AG09309 (cell line): Measurements from ENCODE around the gene OR51G1.

Source experiments
- DNase-seq: peaks from one replicate; pipeline ENCODE4 v3.0.0-alpha.2; 2010; ENCODE audit warnings: low read depth
- H3K4me3 ChIP-seq: 2 replicates; pipeline ENCODE4 v1.5.1; 2011; ENCODE audit warnings: mild to moderate bottlenecking, low read depth, low read length, moderate library complexity; ENCODE audit not compliant: control insufficient read depth
- TF ChIP-seq, protein P1 (sequence below): IDR thresholded peaks from 2 replicates; pipeline ENCODE4 v1.5.1; 2011; ENCODE audit warnings: mild to moderate bottlenecking, low read depth, low read length, inconsistent platforms; ENCODE audit not compliant: insufficient read depth, control insufficient read depth; ENCODE audit errors: missing control alignments

OR51G1 gene

DNA sequence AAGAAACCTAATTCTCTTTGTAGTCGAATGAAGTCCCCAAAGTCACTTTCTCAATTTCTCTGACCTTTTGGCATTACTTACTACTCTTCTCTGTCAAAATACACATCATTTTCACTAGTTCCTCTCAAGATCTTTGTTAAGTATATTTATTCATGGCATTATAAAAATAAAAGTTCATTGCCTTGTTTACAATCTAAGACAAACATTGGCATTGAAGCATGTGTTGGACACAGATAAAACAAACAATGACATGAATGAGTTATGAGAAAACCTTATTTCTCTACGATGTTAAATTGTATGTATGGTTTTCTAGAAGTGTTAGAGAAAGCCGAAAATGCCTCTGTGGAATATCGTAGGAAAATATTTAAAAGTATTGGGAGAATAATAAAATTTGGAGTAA, 8.6 kb upstream of the OR51G1 start:
- DNase-seq, result no peak
- TF ChIP-seq, protein P1, sequence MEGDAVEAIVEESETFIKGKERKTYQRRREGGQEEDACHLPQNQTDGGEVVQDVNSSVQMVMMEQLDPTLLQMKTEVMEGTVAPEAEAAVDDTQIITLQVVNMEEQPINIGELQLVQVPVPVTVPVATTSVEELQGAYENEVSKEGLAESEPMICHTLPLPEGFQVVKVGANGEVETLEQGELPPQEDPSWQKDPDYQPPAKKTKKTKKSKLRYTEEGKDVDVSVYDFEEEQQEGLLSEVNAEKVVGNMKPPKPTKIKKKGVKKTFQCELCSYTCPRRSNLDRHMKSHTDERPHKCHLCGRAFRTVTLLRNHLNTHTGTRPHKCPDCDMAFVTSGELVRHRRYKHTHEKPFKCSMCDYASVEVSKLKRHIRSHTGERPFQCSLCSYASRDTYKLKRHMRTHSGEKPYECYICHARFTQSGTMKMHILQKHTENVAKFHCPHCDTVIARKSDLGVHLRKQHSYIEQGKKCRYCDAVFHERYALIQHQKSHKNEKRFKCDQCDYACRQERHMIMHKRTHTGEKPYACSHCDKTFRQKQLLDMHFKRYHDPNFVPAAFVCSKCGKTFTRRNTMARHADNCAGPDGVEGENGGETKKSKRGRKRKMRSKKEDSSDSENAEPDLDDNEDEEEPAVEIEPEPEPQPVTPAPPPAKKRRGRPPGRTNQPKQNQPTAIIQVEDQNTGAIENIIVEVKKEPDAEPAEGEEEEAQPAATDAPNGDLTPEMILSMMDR, result no peak
- H3K4me3 ChIP-seq, result no peak overlapping the region

DNA sequence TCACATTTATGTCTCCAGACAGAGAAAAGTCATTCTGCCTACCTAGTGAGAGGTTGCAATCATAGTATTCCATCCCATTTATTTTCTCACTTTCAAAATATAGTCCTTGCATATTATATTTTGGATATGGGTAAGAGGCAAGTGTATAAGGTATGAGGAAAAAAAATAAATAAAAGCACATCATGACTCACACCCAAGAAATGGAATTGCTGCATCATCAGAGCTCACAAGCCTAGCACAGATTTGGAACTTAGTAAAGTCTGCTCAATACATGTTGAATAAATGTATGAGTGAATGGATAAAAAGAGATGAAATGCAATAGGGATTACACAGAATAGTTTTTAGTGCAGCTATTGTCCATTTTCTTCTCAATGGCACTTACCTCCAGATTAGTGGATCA, 2.5 kb upstream of the OR51G1 start:
- no peak for DNase-seq
- H3K4me3 ChIP-seq, result no peak overlapping the region
- TF ChIP-seq, protein P1, result no peak

DNA sequence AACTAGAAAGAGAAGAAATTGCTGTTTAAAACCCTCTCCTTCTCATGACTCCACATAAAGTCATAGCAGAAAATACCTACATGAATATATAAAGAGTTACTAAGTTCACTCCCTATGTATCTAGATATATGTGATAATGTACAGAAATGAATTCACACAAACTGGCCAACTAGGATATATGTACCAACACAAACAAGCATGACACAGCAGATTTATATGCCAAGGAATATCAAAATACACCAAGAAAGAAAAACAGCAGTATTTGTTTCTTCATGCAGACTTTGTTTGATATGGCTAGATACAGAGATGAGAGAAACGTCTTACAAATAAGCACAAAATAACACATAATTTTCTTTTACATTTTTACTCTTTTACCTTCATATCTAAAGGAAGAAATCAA, 1.8 kb downstream of the OR51G1 start:
- DNase-seq, result no peak
- H3K4me3 ChIP-seq, result no peak overlapping the region
- TF ChIP-seq, protein P1, result no peak

DNA sequence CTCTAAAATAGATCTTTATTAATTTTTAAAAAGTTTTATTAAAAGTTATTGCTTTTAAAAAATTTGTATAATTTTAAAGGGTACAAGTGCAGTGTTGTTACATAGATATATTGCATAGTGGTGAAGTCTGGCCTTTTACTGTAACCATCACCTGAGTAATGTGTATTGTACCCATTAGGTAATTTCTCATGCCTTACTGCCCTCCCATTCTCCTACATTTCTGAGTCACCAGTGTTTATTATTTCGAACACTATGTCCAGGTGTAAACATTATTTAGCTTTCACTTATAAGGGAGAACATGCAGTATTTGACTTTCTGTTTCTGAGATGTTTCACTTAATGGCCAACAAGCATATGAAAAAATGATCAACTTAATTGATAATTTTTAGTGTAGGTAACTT, 2.3 kb downstream of the OR51G1 start:
- H3K4me3 ChIP-seq, result no peak overlapping the region
- TF ChIP-seq, protein P1, result no peak
- no peak for DNase-seq

DNA sequence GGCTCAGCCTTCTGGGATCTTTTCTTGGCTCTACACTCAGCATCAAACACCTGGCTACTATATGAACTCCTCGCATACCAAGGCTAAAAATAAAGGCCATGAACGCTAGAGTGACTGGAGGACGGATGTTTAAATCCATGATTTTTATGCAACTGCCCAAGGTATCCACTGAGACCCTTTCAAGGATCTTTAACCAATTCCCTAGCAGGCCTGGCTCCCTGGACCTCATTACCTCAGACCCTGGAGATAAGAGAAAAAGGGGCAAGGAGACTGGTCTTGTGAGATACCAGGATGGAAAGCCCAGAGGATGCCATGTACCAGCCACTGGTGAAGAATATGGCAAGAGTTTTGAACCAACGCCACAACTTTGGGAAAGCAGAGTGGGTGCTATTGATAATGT, 4.9 kb downstream of the OR51G1 start, which contains the start of gene OR51G2:
OR51G2 (minus strand) TSS at position 101 of the 400 bp plus-strand sequence. CDS start 3,687 bp downstream, outside the sequence.
- no peak for DNase-seq

DNA sequence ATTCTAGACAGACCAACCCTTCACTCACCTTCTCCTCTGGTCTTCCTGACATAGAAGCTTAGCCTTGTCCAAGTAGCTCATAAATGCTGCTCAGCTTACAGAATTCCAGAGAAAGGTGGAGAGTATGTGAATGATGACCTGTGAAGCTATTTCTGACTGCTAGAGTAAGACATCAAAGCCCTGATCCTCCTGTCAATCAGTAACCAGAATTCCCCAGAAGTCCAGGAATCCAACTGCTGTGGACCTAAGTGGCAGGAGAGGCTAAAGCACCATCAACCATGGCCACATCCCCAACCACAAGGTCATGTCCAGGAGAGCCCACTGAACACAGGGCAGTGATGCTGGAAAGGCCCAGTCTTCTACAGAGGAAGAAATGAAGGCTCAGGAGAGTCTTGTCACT, 7.6 kb downstream of the OR51G1 start:
- H3K4me3 ChIP-seq, result no peak overlapping the region

More for the DNA sequence above, 4.9 kb downstream of the OR51G1 start, which contains the start of gene OR51G2:
- H3K4me3 ChIP-seq, result no peak within 1 kb of the TSS
- TF ChIP-seq, protein P1, result no peak

More for the DNA sequence above, 7.6 kb downstream of the OR51G1 start:
- TF ChIP-seq, protein P1, result no peak
- no peak for DNase-seq
